Measurements from ENCODE around the gene EEPD1. TPM values are rescaled to one million over a fixed set of nuclear protein-coding genes. Genes with fewer than 3 reads are reported as not detected.

Gene EEPD1
- total and polyA plus RNA-seq, 9 donors: 5.6 to 16.6 (median 11.5) TPM

GRCh38 chr7:36127075-36127740 is 25.8 kb upstream of the EEPD1 start:
- H3K9me3 ChIP-seq: no peaks in the 10 kb centered on the region

GRCh38 chr7:36128448-36129047 is 24.5 kb upstream of the EEPD1 start:
- H3K27me3 ChIP-seq: no peaks in the 10 kb centered on the region
- no peaks in the 10 kb centered on the region for H3K36me3 ChIP-seq
- intact Hi-C loops (cut with DNase I): loop anchor here in 1 of 4 donors (5.0 kb wide), 1 partner anchor 164 kb away; no protein-coding TSS in a partner anchor
- H3K4me3 ChIP-seq: no peak overlapping the region
- H3K4me1 ChIP-seq (ENCODE audit: insufficient read depth): no peaks in the 10 kb centered on the region
- whole genome bisulfite sequencing, 3 donors: 12 to 30% (median 17%) methylated on average over 10 of the region's 10 CpGs
- H3K9me3 ChIP-seq: no peaks in the 10 kb centered on the region
- no peak overlapping the region for H3K27ac ChIP-seq
- TF ChIP-seq POLR2A (IDR thresholded peaks at IDR 0.05) (no peak), CTCF (IDR thresholded peaks at IDR 0.05) (peak; percentile 39 to 59 (median 48))
- DNase-seq: peak; percentile 75 to 83 (median 77)

More at GRCh38 chr7:36127075-36127740, 25.8 kb upstream of the EEPD1 start:
- H3K4me1 ChIP-seq (ENCODE audit: insufficient read depth): no peaks in the 10 kb centered on the region
- no peak overlapping the region for H3K27ac ChIP-seq
- no peak for DNase-seq
- WGBS, 3 donors: 88 to 90% (median 89%) methylated on average over 4 of the region's 4 CpGs
- H3K36me3 ChIP-seq: no peaks in the 10 kb centered on the region
- intact Hi-C loops (cut with DNase I): loop anchor here in 1 of 4 donors (5.0 kb wide), 1 partner anchor 165 kb away; no protein-coding TSS in a partner anchor
- H3K27me3 ChIP-seq: no peaks in the 10 kb centered on the region
- no peak overlapping the region for H3K4me3 ChIP-seq
- TF ChIP-seq POLR2A (IDR thresholded peaks at IDR 0.05) (no peak), CTCF (IDR thresholded peaks at IDR 0.05) (no peak), EP300 (IDR thresholded peaks at IDR 0.05) (no peak)

- Histone ChIP-seq H3K4me3 (no peak overlapping the region), H3K36me3 (no peaks in the 10 kb centered on the region), H3K27me3 (no peaks in the 10 kb centered on the region), H3K9me3 (no peaks in the 10 kb centered on the region), H3K4me1 (ENCODE audit: insufficient read depth) (no peaks in the 10 kb centered on the region), H3K27ac (no peak overlapping the region)
- WGBS, 3 donors: 69 to 70% (median 69%) methylated on average over 9 of the region's 9 CpGs
- DNase-seq: peak in 1 of 5 donors; percentile 29
- TF ChIP-seq EP300 (IDR thresholded peaks at IDR 0.05) (no peak), CTCF (IDR thresholded peaks at IDR 0.05) (no peak), POLR2A (IDR thresholded peaks at IDR 0.05) (no peak)
- intact Hi-C loops (cut with DNase I): loop anchor here in 1 of 4 donors (5.0 kb wide), 1 partner anchor 163 kb away; no protein-coding TSS in a partner anchor
These were observed 24.0 kb upstream of the EEPD1 start for GRCh38 chr7:36129048-36129534.

GRCh38 chr7:36130236-36130945 is 22.7 kb upstream of the EEPD1 start:
- Histone ChIP-seq H3K36me3 (no peaks in the 10 kb centered on the region), H3K27me3 (no peaks in the 10 kb centered on the region), H3K4me1 (ENCODE audit: insufficient read depth) (no peaks in the 10 kb centered on the region), H3K9me3 (no peaks in the 10 kb centered on the region), H3K27ac (no peak overlapping the region), H3K4me3 (no peak overlapping the region)
- 85 to 93% (median 91%) methylated on average over 7 of the region's 7 CpGs for WGBS, 3 donors
- TF ChIP-seq CTCF (IDR thresholded peaks at IDR 0.05): no peak
- no peak for TF ChIP-seq POLR2A (IDR thresholded peaks at IDR 0.05)
- TF ChIP-seq EP300 (IDR thresholded peaks at IDR 0.05): no peak
- intact Hi-C loops (cut with DNase I): no loop called here
- DNase-seq: no peak

Data from ovary (tissue), 9 donors.